Lower leg skin (tissue), 3 donors: ENCODE measurements around the gene TMC2.
A peak's percentile ranks its signal among the peaks of the same experiment; 100 is the strongest.

ENCODE experiments used
- POLR2A ChIP-seq, 2 donors: fragments of 450-650 bp; IDR thresholded peaks; one replicate each; pipeline ENCODE4 v1.6.1; 2016 to 2017; ENCODE audit warnings: antibody characterized with exemption in 2 of 2, mild to moderate bottlenecking in 1 of 2, moderate library complexity in 1 of 2
- TF ChIP-seq, protein P1 (sequence below), 3 donors: fragments of 450-650 bp; IDR thresholded peaks; one replicate each; pipeline ENCODE4 v1.5.1; 2016; ENCODE audit warnings: antibody characterized with exemption in 3 of 3, mild to moderate bottlenecking in 3 of 3, moderate library complexity in 2 of 3

DNA sequence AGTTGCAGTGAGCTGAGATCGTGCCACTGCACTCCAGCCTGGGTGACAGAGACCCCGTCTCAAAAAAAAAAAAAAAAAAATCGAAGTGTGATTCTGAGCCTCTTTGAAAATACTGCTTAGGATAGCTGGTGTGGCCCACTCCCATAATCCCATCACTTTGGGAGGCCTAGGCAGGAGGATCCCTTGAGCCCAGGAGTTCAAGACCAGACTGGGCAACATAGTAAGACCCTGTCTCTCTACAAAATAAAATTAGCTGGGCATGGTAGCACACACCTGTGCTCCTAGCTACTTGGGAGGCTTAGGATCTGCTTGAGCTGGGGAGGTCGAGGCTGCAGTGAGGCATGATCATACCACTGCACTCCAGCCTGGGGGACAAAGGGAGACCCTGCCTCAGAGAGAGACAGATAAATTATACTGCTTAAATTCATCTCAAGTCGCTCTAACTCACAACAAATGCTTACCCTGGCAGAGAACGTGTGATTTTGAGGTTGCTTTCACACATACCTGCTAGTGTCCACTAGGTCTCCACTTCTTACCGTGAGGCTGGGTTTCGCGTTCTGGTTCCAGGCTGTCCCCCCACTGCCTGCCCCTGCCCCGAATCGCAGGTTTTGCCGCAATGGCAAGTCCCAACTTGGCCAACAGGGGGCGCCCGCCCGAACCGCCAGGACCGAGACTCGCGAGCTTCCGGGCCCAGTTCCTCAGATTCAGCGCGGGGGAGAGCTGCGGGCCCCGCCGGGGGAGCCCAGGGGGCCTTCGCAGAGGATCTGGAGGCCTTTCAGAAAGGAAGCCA lies 12.3 kb upstream of the TMC2 start:
- TF ChIP-seq, protein P1, sequence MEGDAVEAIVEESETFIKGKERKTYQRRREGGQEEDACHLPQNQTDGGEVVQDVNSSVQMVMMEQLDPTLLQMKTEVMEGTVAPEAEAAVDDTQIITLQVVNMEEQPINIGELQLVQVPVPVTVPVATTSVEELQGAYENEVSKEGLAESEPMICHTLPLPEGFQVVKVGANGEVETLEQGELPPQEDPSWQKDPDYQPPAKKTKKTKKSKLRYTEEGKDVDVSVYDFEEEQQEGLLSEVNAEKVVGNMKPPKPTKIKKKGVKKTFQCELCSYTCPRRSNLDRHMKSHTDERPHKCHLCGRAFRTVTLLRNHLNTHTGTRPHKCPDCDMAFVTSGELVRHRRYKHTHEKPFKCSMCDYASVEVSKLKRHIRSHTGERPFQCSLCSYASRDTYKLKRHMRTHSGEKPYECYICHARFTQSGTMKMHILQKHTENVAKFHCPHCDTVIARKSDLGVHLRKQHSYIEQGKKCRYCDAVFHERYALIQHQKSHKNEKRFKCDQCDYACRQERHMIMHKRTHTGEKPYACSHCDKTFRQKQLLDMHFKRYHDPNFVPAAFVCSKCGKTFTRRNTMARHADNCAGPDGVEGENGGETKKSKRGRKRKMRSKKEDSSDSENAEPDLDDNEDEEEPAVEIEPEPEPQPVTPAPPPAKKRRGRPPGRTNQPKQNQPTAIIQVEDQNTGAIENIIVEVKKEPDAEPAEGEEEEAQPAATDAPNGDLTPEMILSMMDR (IDR thresholded peaks at IDR 0.05), result peak in 1 of 3 donors; percentile 95
- TF ChIP-seq POLR2A (IDR thresholded peaks at IDR 0.05), result no peak
